Thoracic aorta (tissue), 2 donors: Measurements from ENCODE around the gene SAMD9. TPM values are rescaled to one million over a fixed set of nuclear protein-coding genes. Genes with fewer than 3 reads are reported as not detected.

Experiments used
- total RNA-seq, 2 donors: library from RNA; depleted of rRNA; stranded (reverse); fragments of >200 nt; gene quantifications; one replicate each; pipeline versions ENCODE4 v1.1.0 to v1.2.3, GENCODE V29; 2016

SAMD9 gene
- total RNA-seq, 2 donors from 2014 or later: 10.2 TPM

Other genes starting within 250 kb of the SAMD9 start
- 10 to 100 TPM; 11.3 to 23.2 TPM for gene SAMD9L, start 30.4 kb upstream of the SAMD9 start, total RNA-seq
- not detected for gene HEPACAM2, start 108.5 kb upstream of the SAMD9 start, total RNA-seq
- gene VPS50, start 114.4 kb upstream of the SAMD9 start, total RNA-seq: 10 to 100 TPM; 18.1 to 25.3 TPM